Adipose tissue (tissue), 3 donors: ENCODE results near the gene FASTK. TPM values are rescaled to one million over a fixed set of nuclear protein-coding genes. Genes with fewer than 3 reads are reported as not detected.

Experiments
- H3K27ac ChIP-seq: one replicate; pipeline ENCODE4 v1.5.1; 2013; ENCODE audit warnings: low read depth, low read length
- WGBS, 3 donors: extraction: QIAGEN DNeasy Blood & Tissue Kit; methylation state at CpG; one replicate each; pipeline ENCODE4 v1.1.7; 2013; 5-methylcytosine and 5-hydroxymethylcytosine counted together
- polyA plus RNA-seq, 3 donors: library from polyadenylated mRNA; stranded (reverse); fragments of 200-250 nt; gene quantifications; one replicate each; pipeline ENCODE4 v1.2.3, GENCODE V29; 2013
- donor health status: healthy with polysubstance abuse.
- donor health status: Bipolar disorder and iron deficiency.
- donor health status: healthy.

Gene FASTK
- polyA plus RNA-seq, 3 donors = 53.0 to 104 (median 91.8) TPM

- 69 to 77% (median 70%) methylated on average over 23 of the region's 23 CpGs for WGBS, 3 donors
- no peak overlapping the region for H3K27ac ChIP-seq
Observed at GRCh38 chr7:151104411-151105235, 24.0 kb upstream of the FASTK start.

GRCh38 chr7:151103973-151104372, 23.4 kb upstream of the FASTK start:
- no peak overlapping the region for H3K27ac ChIP-seq
- WGBS, 3 donors = 78 to 92% (median 87%) methylated on average over 12 of the region's 12 CpGs

GRCh38 chr7:151102991-151103390, 22.4 kb upstream of the FASTK start:
- WGBS, 3 donors = 70 to 84% (median 78%) methylated on average over 3 of the region's 3 CpGs
- H3K27ac ChIP-seq = no peak overlapping the region

GRCh38 chr7:151101621-151102396, 21.2 kb upstream of the FASTK start:
- 77 to 80% (median 78%) methylated on average over 24 of the region's 24 CpGs for WGBS, 3 donors
- H3K27ac ChIP-seq = no peak overlapping the region

GRCh38 chr7:151100921-151101320, 20.3 kb upstream of the FASTK start:
- H3K27ac ChIP-seq = no peak overlapping the region
- 84 to 91% (median 87%) methylated on average over 10 of the region's 10 CpGs for WGBS, 3 donors

- 68 to 74% (median 70%) methylated on average over 20 of the region's 20 CpGs for WGBS, 3 donors
- H3K27ac ChIP-seq = no peak overlapping the region
Observed at GRCh38 chr7:151099486-151100211, 19.0 kb upstream of the FASTK start.

GRCh38 chr7:151095828-151096475, 15.3 kb upstream of the FASTK start:
- H3K27ac ChIP-seq = no peak overlapping the region
- 80 to 87% (median 83%) methylated on average over 17 of the region's 17 CpGs for WGBS, 3 donors

- 67 to 73% (median 72%) methylated on average over 10 of the region's 10 CpGs for WGBS, 3 donors
- H3K27ac ChIP-seq = no peak overlapping the region
Observed at GRCh38 chr7:151095123-151095797, 14.7 kb upstream of the FASTK start.

- 66 to 83% (median 68%) methylated on average over 5 of the region's 5 CpGs for WGBS, 3 donors
- H3K27ac ChIP-seq = no peak overlapping the region
Observed at GRCh38 chr7:151094675-151095074, 14.1 kb upstream of the FASTK start.

GRCh38 chr7:151093748-151094147, 13.1 kb upstream of the FASTK start:
- H3K27ac ChIP-seq = no peak overlapping the region
- 84 to 97% (median 91%) methylated on average over 6 of the region's 6 CpGs for WGBS, 3 donors

GRCh38 chr7:151091988-151092387, 11.4 kb upstream of the FASTK start:
- WGBS, 3 donors = 90 to 92% (median 92%) methylated on average over 14 of the region's 14 CpGs
- H3K27ac ChIP-seq = no peak overlapping the region

- H3K27ac ChIP-seq = no peak overlapping the region
- 29 to 58% (median 52%) methylated on average over 6 of the region's 6 CpGs for WGBS, 3 donors
Observed at GRCh38 chr7:151091431-151091830, 10.8 kb upstream of the FASTK start.

GRCh38 chr7:151091003-151091402, 10.4 kb upstream of the FASTK start:
- no peak overlapping the region for H3K27ac ChIP-seq
- 81 to 85% (median 82%) methylated on average over 7 of the region's 7 CpGs for WGBS, 3 donors

- 44 to 72% (median 70%) methylated on average over 22 of the region's 22 CpGs for WGBS, 3 donors
- H3K27ac ChIP-seq = no peak overlapping the region
Observed at GRCh38 chr7:151089893-151090730, 9.5 kb upstream of the FASTK start.

GRCh38 chr7:151088856-151089699, 8.5 kb upstream of the FASTK start:
- H3K27ac ChIP-seq = peak overlapping the region; percentile 36
- 10 to 17% (median 16%) methylated on average over 30 of the region's 30 CpGs for WGBS, 3 donors
